Choroid plexus epithelial cell (primary cell): ENCODE data around the gene NCEH1.
A peak's percentile ranks its signal among the peaks of the same experiment; 100 is the strongest.

Source experiments
- DNase-seq: peaks from one replicate; pipeline ENCODE4 v3.0.0-alpha.2; 2010; ENCODE audit warnings: low read depth
- H3K4me3 ChIP-seq: 2 replicates; pipeline ENCODE4 v1.5.1; 2011; ENCODE audit warnings: low read depth, mild to moderate bottlenecking, control low read depth, low read length, moderate library complexity
- CTCF ChIP-seq: conservative IDR thresholded peaks from 2 replicates; pipeline ENCODE4 v1.5.1; 2011; ENCODE audit warnings: low read depth, mild to moderate bottlenecking, control low read depth, inconsistent platforms, low read length, moderate library complexity

NCEH1 gene

GRCh38 chr3:172692751-172693338 is 18.0 kb downstream of the NCEH1 start:
- no peak overlapping the region for H3K4me3 ChIP-seq
- TF ChIP-seq CTCF: no peak
- peak; percentile 41 for DNase-seq

GRCh38 chr3:172690936-172691335 is 19.9 kb downstream of the NCEH1 start:
- TF ChIP-seq CTCF: no peak
- H3K4me3 ChIP-seq: no peak overlapping the region
- DNase-seq: no peak

- no peak for DNase-seq
- TF ChIP-seq CTCF: no peak
- no peak overlapping the region for H3K4me3 ChIP-seq
Observed at GRCh38 chr3:172688588-172688987, 22.3 kb downstream of the NCEH1 start.

GRCh38 chr3:172687501-172687900 is 23.4 kb downstream of the NCEH1 start:
- no peak for DNase-seq
- no peak for TF ChIP-seq CTCF
- no peak overlapping the region for H3K4me3 ChIP-seq

- no peak overlapping the region for H3K4me3 ChIP-seq
- peak; percentile 67 for DNase-seq
- no peak for TF ChIP-seq CTCF
Observed at GRCh38 chr3:172685331-172686214, 25.3 kb downstream of the NCEH1 start.

- DNase-seq: no peak
- TF ChIP-seq CTCF: no peak
- no peak overlapping the region for H3K4me3 ChIP-seq
Observed at GRCh38 chr3:172680684-172681083, 30.2 kb downstream of the NCEH1 start.

- no peak for DNase-seq
- TF ChIP-seq CTCF: no peak
- no peak overlapping the region for H3K4me3 ChIP-seq
Observed at GRCh38 chr3:172679599-172679998, 31.3 kb downstream of the NCEH1 start.
